Measurements from ENCODE around the gene RPL39. TPM values are rescaled to one million over a fixed set of nuclear protein-coding genes. Genes with fewer than 3 reads are reported as not detected.

Gene RPL39
- total RNA-seq, 5 donors from 2014 or later (not counting 1 experiment from before 2014, with no cell fraction given) = 2,957 to 4,080 (median 3,439) TPM

Other genes starting within 250 kb of the RPL39 start
- gene STEEP1, start 226.2 kb downstream of the RPL39 start, total RNA-seq = 10 to 100 TPM; 19.3 to 25.0 (median 21.4) TPM
- gene UBE2A, start 217.1 kb downstream of the RPL39 start, total RNA-seq = 10 to 100 TPM; 40.2 to 75.3 (median 44.8) TPM
- 10 to 100 TPM; 13.0 to 14.2 (median 13.7) TPM for gene NKRF, start 185.2 kb downstream of the RPL39 start, total RNA-seq
- gene SEPTIN6, start 98.5 kb downstream of the RPL39 start, total RNA-seq = 100 to 1,000 TPM; 171 to 269 (median 206) TPM
- 1 to 10 TPM in 3 of 5 donors, under 1 TPM in 1, not detected in 1; 0.48 to 2.2 (median 1.6) TPM for gene SOWAHD, start 33.0 kb downstream of the RPL39 start, total RNA-seq
- 10 to 100 TPM in 2 of 5 donors, 1 to 10 TPM in 3; 7.2 to 11.8 (median 9.6) TPM for gene UPF3B, start 61.3 kb upstream of the RPL39 start, total RNA-seq
- 10 to 100 TPM; 23.4 to 40.5 (median 36.5) TPM for gene RNF113A, start 80.1 kb upstream of the RPL39 start, total RNA-seq
- 10 to 100 TPM; 56.3 to 60.8 (median 58.0) TPM for gene NDUFA1, start 80.2 kb upstream of the RPL39 start, total RNA-seq
- not detected for gene AKAP14, start 104.3 kb upstream of the RPL39 start, total RNA-seq
- gene NKAP, start 152.1 kb upstream of the RPL39 start, total RNA-seq = 10 to 100 TPM; 12.2 to 16.9 (median 14.2) TPM

Measured in T-cell (primary cell).